HEK293T (cell line): Measurements from ENCODE around the gene TPGS2.

Experiments used
- BHLHE40 ChIP-seq: fragments of 450-650 bp; IDR thresholded peaks from 2 replicates; pipeline ENCODE4 v1.6.1; 2016; ENCODE audit warnings: mild to moderate bottlenecking, moderate library complexity, borderline replicate concordance
- CTBP1 ChIP-seq: fragments of 450-650 bp; IDR thresholded peaks from 2 replicates; pipeline ENCODE4 v1.6.1; 2016; ENCODE audit warnings: borderline replicate concordance
- ELF4 ChIP-seq: fragments of 450-650 bp; IDR thresholded peaks from 2 replicates; pipeline ENCODE4 v1.6.1; 2017; ENCODE audit warnings: antibody characterized with exemption
- FOXA1 ChIP-seq: fragments of 450-650 bp; IDR thresholded peaks from 2 replicates; pipeline ENCODE4 v1.6.1; 2016; ENCODE audit warnings: mild to moderate bottlenecking
- FOXM1 ChIP-seq: fragments of 450-650 bp; IDR thresholded peaks from 2 replicates; pipeline ENCODE4 v1.6.1; 2017; ENCODE audit warnings: mild to moderate bottlenecking, borderline replicate concordance
- NFRKB ChIP-seq: fragments of 450-650 bp; IDR thresholded peaks from 2 replicates; pipeline ENCODE4 v1.6.1; 2016; ENCODE audit warnings: mild to moderate bottlenecking, moderate library complexity
- SUZ12 ChIP-seq: fragments of 450-650 bp; IDR thresholded peaks from 2 replicates; pipeline ENCODE4 v1.6.1; 2016; ENCODE audit warnings: mild to moderate bottlenecking
- TF ChIP-seq, protein P1 (sequence below): fragments of 450-650 bp; IDR thresholded peaks from 2 replicates; pipeline ENCODE4 v1.6.1; 2016

DNA sequence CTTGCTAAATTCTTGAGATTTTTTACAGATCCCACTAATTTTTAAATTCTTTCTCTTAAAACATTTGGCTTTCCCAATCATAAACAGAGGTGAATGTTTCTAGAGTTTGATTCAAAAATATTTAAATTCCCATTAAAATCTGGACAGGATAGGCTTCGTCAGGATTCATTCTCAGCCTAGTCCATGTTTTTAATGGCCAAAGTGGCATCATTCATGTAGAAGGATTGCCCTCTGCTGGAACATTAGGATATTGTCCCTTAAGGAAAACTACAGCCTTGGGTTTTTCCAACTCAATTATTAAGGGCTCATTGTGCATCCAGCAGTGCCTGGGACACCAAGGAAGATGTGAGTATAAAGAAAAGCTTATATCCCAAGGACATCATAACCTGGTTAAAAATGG is 71.7 kb downstream of the TPGS2 start:
- TF ChIP-seq NFRKB (no peak), ELF4 (no peak), SUZ12 (no peak), FOXM1 (no peak), FOXA1 (no peak), BHLHE40 (no peak), CTBP1 (no peak)
- TF ChIP-seq, protein P1, sequence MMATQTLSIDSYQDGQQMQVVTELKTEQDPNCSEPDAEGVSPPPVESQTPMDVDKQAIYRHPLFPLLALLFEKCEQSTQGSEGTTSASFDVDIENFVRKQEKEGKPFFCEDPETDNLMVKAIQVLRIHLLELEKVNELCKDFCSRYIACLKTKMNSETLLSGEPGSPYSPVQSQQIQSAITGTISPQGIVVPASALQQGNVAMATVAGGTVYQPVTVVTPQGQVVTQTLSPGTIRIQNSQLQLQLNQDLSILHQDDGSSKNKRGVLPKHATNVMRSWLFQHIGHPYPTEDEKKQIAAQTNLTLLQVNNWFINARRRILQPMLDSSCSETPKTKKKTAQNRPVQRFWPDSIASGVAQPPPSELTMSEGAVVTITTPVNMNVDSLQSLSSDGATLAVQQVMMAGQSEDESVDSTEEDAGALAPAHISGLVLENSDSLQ: no peak
